Measurements from ENCODE around the gene SEMA6A.
"Not testable (repeated sequence)": the region's sequence is repeated elsewhere in the genome, so short reads cannot be mapped to it uniquely, and the experiment has no call there.

Gene SEMA6A

GRCh38 chr5:116546033-116546742 lies 28.4 kb downstream of the SEMA6A start:
- DNase-seq = no peak

- not testable (repeated sequence) for DNase-seq
Measured at GRCh38 chr5:116545465-116545864, 29.2 kb downstream of the SEMA6A start.

- DNase-seq = no peak
Measured at GRCh38 chr5:116544531-116545241, 29.9 kb downstream of the SEMA6A start.

DNA sequence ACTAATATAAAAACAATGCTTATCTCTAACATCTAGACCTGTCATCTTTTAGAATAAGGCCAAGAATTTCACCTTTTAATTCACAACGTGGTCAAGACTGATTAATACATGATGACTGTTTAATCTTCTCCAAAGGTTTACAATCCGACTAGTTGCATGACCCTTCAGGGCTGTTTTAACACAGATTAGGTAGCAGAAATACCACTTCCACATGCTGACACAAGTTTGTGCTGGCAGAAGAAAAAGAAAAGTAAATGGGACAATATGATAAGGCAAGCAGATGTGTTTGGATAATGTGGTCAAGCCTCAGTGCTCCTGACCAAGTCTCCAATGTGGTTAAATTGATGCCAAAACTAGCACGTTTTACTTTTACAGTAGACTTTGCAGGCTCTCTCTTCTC lies 31.1 kb downstream of the SEMA6A start:
- no peak for DNase-seq

GRCh38 chr5:116542619-116543018 lies 32.0 kb downstream of the SEMA6A start:
- DNase-seq = no peak

DNA sequence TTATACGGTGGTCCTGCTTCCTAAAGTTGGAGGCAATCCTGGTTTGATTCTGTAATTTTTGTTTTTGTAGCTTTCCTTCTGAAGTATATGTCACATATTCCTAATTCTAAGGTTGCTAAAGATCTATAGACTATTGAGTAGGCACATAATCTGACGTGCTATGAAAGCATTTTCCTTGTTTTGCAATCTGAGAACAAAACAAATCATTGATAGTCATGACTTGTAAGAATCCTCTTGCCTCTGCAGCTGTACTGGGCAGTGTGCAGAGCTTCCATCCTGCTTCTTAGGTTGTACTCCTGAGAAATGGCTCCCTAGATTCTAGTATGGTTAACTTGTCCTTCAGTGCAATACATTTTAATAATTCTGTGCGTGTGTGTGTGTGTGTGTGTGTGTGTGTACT lies 35.4 kb downstream of the SEMA6A start:
- DNase-seq = no peak

DNA sequence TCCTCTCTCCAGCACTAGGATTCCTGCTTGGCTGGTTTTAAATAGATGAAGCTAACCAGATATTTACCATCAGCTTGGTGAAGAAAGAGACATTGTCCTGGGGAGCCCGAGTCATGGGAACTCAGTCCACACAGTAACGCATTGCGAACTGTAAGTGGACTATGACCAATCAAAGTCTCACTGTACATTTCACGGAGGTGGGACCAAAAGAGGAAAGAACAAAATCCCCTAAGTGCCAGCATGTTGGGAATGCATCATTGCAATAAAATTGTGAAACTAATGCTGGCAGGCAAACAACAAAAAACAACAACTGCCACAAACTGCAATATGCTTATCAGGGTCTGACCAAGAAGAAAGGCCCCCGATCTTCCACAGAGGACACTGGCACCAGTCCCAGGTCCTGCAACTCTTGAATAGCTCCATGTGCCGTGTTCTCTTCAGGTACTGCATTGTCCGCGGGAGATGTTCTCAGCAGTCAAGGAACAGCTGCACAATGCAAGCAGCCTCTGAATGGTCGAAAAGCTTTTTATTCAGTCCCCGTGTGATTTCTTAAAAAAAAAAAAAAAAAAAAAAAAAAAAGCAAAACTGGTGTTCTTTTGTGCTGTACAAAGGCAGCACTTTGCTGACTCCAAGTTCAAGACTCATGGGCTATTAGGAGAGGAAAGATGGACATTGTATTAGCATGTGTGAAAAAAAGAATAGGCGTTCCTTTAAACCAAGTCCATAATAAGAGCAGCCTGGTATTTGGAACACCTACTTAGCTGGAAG lies 38.1 kb downstream of the SEMA6A start:
- DNase-seq = no peak

DNA sequence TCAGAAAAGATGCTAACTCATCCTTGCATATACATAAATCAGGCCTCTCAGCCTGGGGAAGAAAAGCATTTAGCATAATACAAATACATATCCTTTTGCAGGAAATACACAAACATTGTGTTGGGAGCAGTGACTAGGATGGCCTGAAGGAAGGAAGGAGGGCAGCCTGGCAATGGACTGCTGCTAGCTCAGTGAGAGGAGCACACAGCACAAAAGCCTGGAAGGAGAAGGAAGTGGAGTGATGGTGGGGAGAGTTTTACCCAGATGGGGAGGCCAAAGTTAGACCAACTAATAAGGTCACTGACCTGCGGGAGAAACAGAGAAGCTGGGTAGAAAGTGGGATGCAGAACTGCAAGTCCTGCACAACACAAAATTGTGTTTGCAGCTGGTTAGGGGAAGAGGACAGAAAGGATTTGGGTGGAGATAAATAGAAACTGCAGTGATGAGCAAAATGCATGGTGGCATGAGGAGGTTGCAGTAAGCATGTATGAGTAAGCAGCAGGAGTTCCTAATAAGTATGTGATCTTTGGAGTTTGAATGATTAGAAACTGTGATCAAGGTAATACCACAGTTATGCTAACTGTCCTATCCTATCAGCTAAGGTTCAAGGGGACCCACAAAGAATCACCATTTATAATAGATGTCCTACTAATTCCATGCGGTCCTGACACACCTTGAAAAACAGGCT lies 39.5 kb downstream of the SEMA6A start:
- no peak for DNase-seq

GRCh38 chr5:116532762-116533525 lies 41.7 kb downstream of the SEMA6A start:
- no peak for DNase-seq

DNA sequence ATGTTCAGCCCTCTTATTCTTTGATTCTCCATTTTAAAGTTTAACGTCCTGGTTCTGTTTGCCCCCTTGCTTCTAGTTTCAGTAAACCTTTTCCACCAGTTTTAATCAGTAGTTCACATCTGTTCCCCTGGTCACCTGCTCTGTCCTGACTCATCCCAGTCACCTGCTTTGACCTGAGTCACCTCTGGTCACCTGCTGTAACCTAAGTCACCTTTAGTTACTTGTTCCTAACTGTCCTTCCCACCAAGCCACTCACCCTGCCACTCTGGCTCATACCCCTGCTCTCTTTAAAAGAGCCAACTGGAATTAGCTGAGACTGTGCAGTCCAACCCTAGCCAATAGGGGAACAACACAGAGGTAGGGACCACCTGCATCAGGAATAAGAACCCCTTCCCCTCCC lies 43.0 kb downstream of the SEMA6A start:
- no peak for DNase-seq

- DNase-seq = no peak
Measured at GRCh38 chr5:116531117-116531516, 43.5 kb downstream of the SEMA6A start.

- no peak for DNase-seq
Measured at GRCh38 chr5:116530276-116530675, 44.3 kb downstream of the SEMA6A start.

DNA sequence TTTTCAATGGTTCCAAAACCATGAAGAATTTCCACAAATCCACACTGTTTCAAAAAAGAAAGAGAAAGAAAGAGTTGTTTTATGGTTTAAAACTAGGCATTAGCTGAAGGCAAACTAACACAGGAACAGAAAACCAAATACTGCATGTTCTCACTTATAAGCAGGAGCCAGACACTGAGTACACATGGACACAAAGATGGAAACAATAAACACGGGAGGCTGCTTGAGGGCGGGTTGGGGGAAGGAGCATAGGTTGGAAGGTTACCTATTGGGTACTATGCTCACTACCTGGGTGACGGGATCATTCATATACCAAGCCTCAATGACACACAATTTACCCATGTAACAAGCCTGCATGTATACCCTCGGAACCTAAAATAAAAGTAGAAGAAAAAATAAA lies 45.0 kb downstream of the SEMA6A start:
- no peak for DNase-seq

GRCh38 chr5:116528519-116529234 lies 45.9 kb downstream of the SEMA6A start:
- DNase-seq = no peak

DNA sequence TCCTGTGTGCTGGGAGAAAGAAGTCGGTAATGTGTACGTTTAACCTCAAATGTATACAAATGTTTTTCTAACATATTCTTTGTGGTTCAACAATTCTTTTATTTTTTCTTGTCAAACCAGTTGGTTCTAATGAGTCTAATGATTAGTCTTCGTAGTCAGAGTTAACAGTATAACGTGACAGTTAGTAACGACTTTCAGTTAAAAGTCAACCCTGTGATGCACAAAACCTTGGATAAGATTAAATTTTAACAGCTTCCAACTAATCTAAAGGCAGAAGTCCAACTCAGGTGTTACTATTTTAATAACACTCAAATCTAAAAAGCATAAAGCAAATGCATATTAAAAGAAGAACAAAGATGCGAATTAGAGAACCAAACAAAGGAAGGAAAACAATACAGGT lies 47.0 kb downstream of the SEMA6A start:
- DNase-seq = no peak

DNA sequence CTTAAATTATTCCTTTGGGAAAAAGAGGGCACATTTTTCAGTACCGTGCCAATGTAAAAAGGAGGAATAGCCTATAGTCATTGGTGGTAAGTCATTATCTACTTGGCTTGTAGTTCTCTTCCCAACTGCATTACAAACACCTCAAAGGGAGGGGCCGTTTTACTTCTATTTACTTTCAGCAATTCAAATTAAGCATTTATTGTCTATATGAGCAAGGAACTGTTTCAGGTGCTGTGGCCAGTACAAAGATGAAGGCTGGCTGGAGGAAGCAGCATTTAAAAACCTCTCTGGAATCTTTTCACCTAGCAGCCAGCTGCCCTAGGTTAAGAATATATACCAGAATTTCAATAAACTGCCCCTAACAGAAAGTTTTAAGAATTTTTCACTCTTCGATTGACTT lies 48.9 kb downstream of the SEMA6A start:
- DNase-seq = no peak

GRCh38 chr5:116524966-116525365 lies 49.7 kb downstream of the SEMA6A start:
- no peak for DNase-seq

DNA sequence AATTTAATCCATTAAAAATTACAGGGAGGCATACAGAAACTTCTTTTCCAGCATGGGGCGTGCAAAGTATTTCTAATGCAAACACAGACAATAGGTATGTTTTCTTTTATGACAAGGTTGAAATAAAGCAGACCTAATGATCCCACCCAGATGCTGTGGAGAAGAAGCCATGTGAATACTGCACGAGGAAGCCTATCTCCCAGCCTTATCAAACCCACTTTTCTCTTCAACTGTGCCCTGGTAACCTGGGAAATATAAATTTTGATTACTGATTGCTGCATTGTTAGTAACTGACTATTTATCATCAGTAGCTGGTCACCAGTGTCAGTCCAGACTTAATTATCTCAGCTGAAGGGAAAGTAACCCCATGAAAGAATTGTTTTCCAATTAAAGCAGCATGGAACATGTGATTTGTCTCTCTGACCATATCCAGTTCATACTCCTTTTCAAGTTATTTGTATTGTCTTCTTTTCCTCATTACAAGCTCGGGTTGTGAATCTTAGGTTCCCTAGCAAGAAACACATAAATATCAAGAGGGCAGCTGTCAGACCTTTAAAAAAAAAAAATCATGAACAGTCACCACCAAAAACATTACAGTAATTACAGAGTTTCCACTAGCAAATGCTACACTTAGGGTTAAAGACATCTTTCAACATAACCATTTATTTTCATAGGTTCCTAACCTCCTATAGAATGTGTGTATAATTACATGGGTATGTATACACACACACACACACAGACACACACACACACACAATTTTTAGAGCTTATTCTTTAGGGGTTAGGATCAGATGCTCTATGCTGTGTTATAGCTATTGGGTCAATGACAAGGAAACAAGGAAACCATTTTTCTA lies 50.3 kb downstream of the SEMA6A start:
- no peak for DNase-seq

GRCh38 chr5:116523182-116523581 lies 51.4 kb downstream of the SEMA6A start:
- not testable (repeated sequence) for DNase-seq

DNA sequence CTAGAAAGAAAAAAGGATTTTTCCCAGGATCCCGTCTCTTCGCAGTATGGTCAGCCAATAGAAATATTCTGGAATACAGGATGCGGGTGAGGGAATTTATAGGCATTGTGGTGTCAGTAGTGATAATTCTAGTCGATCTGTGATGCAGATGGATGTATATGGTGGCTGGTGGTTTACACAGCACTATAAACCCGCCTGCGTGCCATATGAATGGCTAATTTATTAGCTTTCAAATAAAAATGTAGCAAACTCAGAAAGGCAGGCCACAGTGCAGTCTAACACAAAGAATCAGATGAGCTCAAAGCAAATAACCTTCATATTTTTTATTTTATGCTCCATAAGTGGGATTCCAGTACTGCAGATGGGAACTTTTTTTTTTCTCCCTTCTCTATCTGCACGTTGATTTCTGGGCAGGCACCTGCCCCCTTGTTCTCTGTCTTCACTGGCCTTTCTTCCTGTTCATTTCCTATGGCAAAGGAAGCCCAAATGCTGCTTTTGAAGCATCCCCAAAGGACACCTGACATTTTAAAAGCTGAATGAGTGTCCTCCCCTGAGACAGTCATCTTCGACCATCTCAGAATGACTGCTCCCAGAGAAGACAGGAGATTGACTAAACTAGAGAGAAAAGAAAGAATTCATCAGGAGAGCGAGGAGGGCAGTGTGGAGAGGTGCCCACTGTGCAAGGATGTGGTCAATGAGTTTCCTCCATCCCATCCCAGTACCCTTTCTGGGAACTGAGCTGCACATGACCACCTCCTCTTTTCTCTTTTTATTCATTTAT lies 52.1 kb downstream of the SEMA6A start:
- DNase-seq = no peak
